CD4-positive, alpha-beta T cell treated with Interleukin-2 at 100 ng/mL for 4 hours (primary cell): ENCODE data around the gene ERVFRD-1.
"Not testable (repeated sequence)": the region's sequence is repeated elsewhere in the genome, so short reads cannot be mapped to it uniquely, and the experiment has no call there.

Experiments
- DNase-seq: peaks from one replicate; pipeline ENCODE4 v3.0.0-alpha.2; 2020; ENCODE audit warnings: low spot score

ERVFRD-1 gene

DNA sequence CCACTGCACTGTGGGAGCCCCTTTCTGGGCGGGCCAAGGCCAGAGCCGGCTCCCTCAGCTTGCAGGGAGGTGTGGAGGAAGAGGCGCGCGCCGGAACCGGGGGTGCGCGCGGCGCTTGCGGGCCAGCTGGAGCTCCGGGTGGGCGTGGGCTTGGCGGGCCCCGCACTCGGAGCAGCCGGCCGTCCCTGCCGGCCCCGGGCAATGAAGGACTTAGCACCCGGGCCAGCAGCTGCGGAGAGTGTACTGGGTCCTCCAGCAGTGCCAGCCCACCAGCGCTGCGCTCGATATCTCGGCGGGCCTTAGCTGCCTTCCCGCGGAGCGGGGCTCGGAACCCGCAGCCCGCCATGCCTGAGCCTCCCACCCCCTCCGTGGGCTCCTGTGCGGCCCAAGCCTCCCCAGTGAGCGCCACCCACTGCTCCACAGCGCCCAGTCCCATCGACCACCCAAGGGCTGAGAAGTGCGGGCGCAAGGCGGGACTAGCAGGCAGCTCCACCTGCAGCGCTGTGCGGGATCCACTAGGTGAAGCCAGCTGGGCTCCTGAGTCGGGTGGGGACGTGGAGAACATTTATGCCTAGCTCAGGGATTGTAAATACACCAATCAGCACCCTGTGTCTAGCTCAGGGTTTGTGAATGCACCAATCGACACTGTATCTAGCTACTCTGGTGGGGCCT lies 24.2 kb downstream of the ERVFRD-1 start:
- DNase-seq, result not testable (repeated sequence)

DNA sequence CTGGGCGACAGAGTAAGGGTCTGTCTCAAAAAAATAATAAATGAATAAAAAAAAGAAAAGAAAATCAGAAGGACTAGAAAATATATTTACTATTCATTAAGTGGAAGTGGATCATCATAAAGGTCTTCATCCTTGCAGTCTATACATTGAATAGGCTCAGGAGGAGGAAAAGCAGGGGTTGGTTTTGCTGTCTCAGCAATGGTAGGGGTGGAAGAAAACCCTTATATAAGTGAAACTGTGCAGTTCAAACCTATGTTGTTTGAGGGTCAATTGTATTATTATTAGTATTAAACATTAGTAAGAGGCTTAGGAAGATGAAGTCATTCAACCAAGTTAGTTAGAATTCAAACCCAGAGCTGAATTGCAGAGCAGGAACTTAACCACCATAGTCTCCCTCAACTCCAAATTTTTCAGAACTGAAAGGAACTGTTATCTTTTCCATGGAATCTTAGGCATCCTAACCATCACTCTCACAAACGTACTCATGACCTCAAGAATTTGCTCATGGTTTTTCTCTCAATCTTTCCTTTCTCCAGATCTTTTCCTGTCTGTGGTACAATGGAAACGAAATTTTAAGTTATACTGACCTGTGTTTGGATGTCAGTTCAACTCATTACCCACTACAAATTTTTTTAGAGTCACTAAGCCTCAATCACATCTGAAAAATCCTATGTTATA lies 25.6 kb downstream of the ERVFRD-1 start:
- no peak for DNase-seq

DNA sequence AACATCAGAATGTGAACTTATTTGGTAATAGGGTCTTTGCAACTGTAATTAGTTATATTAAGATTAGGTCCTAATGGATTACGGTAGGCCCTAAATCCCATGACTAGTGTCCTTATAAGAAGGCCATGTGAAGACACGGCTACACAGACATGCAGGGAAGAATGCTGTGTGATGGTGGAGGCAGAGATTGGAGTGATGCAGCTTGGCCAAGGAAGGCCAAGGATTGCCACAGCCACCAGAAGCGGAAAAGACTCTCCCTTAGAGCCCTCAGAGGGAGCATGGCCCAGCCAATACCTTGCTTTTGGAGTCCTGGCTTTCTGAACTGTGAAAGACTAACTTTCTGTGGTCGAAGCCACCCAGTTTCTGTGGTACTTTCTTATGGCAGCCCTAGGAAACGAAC lies 27.6 kb downstream of the ERVFRD-1 start:
- no peak for DNase-seq

DNA sequence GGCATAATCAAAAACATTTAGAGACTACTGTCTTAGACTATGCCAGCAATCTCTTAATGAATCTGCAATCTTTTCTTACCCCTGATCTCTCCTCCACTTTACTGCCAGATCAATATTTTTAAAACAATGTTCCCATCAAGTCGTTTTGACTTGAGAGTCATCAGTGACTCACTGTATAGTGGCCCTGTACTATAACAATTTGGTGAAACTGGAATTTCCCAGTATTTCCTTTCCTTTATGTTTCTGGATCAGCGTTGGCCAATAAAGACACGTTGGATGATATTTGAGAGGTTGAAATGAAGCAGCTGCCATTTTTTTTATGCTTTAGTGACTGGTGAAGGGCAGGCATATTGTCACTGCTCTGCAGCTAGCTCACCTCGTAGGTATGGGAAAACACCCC lies 28.0 kb downstream of the ERVFRD-1 start:
- DNase-seq, result no peak

DNA sequence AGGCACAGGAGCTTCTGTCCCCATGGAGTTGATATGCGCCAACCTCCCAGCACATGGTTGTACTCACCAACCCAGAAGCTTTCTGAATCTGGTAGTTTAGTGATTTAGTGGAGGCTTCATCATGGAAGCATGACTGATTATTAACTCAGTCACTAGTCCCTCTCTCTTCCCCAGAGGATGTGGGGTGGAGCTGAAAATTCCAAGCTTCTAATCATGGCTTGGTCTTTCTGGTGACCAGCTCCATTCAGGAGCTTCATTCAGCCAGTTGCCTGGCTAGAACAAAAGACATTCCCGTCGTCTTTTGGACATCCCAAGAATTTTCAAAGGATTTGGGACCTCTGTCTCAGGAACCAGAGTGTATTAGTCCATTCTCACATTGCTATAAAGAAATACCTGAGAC lies 31.2 kb downstream of the ERVFRD-1 start:
- no peak for DNase-seq

DNA sequence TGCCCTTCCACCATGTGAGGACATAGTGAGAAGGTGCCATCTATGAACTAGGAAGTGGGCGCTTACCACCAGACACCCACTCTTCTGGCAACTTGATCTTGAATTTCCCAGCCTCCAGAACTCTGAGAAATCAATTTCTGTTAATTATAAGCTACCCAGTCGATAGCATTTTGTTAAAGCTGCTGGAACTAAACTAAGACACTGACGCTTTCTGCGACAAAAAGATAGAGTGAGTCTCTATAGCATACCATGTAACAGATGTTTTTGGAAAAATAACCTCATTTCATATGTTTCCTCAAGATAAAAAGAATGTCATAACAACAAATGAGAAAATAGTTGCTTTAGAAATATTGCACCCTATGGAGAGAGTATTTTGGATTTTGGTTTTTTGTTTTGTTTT lies 33.3 kb downstream of the ERVFRD-1 start:
- no peak for DNase-seq

DNA sequence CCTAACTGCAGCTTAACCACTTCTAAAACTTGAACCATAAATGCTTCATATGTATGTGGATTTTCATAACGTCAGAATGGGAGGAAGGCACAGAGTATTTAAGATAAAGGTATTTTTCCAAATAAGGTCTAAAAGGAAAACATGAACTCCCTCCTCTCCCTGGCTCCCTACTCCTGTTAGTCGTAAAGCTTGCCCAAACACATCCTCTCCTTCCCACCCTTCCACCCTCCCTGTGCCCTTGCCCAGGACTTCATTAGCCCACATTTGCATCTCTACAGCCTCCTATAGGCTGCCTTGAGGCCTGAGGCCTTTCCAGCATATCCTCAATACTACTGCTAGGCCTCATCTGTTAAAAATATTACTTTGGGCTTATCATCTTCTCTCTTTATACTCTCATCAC lies 35.0 kb downstream of the ERVFRD-1 start:
- no peak for DNase-seq

DNA sequence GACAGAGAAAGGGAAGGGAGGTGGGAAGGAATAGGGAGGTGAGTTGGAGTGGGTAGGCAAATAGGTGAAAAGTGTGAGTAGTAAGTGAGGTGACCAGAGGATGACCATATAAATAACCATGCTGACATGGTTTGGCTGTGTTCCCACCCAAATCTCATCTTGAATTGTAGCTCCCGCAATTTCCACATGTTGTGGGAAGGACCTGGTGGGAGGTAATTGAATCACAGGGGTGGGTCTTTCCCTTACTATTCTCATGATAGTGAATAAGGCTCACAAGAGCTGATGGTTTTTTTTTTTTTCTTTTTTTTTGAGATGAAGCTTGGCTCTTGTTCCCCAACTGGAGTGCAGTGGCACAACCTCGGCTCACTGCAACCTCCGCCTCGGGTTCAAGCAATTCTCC lies 39.4 kb downstream of the ERVFRD-1 start:
- no peak for DNase-seq

DNA sequence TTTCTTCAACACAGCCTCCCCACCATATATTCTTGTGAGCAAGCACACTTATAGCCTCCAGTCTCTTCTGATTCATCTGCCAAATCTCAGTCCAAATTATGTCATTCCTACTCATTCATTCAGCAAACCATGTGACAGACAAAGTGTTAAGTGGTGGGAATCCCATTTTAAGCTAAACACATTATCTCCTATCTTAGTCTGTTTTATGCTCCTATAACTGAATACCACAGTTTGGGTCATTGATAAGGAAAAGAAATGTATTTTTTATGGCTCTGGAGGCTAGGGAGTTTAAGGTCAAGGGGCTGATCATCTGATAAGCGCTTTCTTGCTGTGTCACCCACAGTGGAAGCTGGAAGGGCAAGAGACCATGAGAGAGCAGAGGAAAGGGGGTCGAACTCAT lies 41.8 kb downstream of the ERVFRD-1 start:
- no peak for DNase-seq

DNA sequence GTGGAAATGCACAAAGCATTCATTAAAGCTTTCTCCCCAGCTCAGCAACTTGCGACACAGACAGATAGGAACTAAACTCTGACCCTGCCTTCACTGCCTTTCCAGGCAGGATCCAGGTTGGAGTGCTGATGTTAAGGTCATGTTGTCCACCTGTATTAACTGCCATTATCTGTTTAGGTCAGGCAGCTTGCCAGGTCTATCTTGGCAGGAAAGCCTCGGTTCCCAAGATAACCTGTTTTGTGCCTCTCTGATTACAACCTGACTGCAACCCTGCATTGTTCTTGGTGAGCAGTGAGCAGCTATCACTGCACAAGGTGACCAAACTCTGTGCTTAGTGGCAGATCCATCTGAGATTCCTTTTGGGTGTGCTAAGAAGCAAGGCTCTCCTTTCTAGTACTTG lies 44.2 kb downstream of the ERVFRD-1 start:
- DNase-seq, result no peak

DNA sequence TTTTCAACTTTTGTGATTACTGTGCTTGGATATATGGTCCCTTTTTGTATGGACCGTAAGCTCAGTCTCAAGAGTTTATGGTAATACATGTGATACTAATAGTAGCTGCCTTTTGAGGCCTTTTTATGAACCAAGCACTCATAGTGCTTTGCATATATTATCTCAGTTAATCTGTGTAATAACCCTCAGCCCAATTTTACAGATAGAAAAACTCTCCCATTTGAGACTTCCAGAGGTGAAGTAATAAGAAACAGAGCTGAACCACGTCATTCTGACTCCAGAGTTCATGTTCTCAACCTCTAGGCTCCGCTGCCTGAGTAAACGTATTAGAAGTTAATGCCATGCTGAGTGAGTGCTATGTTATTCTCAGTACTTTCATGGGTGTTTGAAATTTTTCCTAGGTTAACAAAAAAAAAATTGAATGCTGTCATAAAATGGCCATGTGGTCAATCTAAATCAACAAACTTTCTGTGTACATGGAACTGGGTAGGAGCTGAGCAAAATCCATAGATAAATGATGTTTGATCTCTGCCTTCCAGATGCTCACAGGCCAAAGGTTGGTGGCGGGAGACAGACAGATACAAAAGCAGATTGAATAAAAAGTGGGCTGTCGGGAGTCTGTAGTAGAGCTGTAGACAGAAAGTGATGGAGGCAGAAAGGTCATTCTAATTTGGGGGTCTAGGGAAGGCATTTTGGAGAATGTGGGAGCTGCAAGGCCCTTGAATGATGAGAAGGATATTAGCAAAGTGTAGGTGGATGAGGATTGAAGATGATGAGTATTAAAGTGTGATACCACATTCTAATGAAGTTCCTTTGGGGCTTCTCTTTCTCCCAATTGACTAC lies 44.8 kb downstream of the ERVFRD-1 start:
- DNase-seq, result no peak

DNA sequence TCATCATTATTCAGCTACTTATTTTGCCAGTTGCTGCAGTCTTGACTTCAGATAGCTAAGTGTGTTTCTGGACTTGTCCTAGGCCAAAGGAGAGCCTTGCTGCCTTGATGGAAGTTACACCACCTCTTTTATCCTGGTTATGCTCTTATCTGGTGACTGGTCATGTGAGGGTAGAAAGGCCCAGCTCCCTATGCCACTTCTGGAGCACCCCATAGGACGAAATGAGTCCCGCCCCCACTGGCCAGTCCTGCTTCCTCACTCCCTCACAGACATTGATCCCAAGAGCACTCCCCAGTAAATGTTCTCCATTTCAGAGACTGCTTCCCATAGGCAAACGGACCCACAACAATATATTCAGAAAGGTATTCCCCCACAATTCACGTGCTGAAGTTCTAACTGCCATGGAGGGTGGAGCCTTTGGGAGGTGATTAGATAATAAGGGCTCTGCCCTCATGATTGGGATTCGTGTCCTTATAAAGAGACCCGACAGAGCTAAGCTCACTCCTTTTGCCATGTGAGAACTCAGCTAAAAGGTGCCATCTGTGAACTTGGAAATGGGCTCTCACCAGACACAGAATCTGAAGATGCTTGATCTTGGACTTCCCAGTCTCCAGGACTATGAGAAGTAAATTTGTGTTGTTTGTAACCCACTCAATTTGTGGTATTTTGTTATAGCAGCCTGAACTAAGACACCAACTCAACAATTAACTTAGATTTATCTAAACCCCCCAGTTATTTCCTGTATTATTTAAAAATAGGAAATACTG lies 45.9 kb downstream of the ERVFRD-1 start:
- DNase-seq, result no peak

DNA sequence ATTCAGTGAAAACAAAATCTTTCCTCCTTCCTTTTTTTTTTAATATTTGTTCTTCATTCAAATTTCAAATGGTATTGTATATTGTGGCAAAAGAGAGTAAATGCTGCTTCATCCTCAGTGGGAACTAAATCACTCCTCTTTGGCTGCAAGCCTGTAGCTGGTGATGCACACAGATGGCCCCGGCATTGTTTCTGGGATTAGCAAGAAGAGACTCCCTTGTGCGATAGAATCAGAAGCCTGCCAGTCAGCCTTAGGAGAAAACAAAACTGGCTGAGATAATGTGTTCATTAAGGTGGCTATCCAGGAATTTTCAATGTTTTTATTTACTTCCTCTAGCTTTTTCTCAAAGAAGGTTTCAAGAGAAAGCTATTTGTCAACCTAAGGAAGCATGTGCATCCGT lies 46.7 kb downstream of the ERVFRD-1 start:
- no peak for DNase-seq

DNA sequence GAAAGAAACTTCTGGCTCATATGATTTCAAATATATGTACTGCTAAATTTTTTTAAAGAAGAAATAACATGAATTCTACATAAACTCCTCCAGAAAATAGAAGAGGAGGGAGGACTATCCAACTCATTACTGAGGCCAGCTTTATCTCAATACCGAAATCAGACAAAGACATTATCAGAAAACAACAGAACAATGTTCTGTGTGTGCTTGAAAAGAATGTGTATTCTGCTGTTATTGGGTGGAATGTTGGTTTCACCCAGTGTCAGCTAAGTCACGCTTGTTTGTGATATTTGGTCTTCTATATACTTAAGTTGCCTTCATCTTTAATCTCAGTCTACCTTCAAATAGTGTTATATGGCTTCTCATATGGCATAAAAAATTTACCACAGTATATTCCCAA lies 48.8 kb downstream of the ERVFRD-1 start:
- DNase-seq, result no peak

DNA sequence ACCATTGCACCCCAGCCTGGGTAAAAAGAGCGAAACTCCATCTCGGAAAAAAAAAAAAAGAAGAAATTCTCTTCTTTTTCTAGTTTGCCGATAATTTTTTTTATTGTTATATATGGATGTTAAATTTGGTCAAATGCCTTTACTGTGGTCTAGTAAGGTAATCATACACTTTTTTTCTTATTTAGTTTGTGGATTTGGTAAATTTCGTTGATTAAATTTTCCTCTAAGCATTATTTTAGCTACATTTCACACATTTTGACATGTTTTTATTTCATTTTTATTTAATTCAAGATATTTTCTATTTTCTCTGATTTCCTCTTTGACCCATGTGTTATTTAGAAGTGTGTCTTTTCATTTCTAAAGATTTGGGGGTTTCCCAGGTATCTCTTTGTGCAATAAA lies 49.4 kb downstream of the ERVFRD-1 start:
- DNase-seq, result no peak

DNA sequence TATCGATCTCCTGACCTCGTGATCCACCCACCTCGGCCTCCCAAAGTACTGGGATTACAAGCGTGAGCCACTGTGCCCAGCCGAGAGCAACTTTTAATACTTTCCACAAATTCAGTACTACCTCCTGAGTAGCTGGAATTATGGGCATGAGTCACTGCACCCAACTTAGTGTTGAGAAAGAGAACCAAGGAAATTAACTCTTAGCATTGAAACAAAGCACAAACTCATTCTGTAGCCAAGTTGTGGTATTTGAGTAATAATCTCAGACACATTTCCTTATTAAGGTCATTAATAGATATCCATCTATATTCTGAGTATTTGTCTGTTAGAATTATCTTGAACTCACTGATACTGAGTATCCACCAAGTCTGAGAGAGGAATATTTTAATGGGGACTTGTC lies 53.1 kb downstream of the ERVFRD-1 start:
- no peak for DNase-seq

DNA sequence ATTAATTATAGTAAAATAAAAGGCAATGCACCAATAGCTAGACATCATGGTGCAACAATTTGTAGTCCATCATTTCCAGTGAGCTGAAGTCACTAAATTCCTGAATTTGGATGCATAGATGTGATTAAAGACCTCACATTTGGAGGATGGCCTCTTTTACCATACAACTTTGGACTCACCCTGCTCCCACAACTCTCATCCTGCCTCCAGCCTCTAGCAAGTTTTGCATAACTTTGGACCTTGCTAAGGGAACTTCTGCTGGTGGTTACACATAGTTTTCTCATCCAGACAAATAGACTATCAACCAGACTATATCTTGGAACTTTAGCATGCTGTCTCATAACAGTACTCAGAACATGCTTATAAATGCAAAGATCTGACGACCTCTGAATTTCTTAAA lies 54.7 kb downstream of the ERVFRD-1 start:
- DNase-seq, result no peak

DNA sequence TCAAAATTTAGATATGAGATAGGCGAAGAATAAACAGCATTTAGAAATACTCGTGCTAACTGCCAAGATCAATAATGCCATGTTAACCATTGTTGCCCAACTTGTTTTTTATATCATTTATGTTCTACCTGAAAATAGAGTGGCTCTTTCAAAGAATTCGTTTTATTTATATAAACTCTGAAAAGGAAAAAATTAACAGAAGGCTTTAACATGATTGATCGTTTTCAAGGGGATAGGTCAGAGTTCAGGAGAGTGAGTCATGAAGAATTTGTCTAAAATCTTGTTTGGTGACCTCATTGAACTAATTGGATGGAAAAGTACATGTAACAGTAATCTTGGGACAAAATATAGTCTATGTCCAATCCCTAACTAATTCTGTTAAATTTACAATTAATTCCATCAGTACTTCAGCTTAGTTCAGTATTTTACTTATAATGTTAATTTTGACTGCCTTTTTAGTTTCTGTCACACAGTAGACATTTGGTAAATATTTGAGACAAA lies 56.3 kb downstream of the ERVFRD-1 start:
- no peak for DNase-seq

DNA sequence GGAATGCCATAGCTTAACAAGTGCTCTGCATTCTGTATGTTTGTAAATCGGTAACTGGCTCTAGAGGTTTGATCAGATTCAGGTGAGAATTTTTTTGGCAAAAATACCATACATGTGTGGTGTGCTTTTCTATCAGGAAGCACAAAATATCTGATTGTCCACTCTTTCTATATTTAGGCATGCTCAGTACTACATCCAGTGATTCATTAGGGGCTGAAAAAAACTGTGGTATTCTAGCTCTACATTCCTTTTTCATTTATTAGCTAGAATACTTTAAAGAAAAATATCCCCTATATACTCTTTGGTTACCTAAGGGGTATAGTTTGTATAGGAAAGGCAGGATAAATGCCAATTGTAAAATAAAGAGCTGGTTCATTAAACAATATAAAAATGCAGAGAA lies 56.8 kb downstream of the ERVFRD-1 start:
- DNase-seq, result no peak

DNA sequence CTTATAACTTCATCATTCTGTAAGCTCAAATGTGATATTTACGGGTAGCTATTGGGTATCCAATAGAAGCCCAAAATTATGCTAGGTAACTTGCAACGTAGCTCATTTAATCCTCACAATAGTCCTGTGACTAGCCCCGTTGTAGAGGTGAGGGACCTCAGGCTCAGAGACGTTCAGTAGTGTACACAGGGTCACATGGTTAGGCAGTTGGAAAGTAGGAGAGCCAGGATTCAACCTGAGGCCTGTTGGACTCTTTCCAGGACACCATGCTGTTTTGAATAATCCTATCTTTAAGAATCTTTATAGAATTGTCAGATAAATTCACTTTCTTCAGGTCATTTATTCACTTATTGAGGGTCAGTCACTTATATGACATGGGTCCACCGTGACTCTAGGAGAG lies 58.2 kb downstream of the ERVFRD-1 start:
- no peak for DNase-seq
